GM04503 (cell line): ENCODE measurements around the gene TRH.
"Not testable (repeated sequence)": the region's sequence is repeated elsewhere in the genome, so short reads cannot be mapped to it uniquely, and the experiment has no call there.

ENCODE experiments used
- DNase-seq: peaks from one replicate; pipeline ENCODE4 v3.0.0-alpha.2; 2012; ENCODE audit warnings: low read depth

Gene TRH

GRCh38 chr3:130012108-130012507 is 37.6 kb downstream of the TRH start:
- DNase-seq, result peak; percentile 7

GRCh38 chr3:130013246-130013645 is 38.7 kb downstream of the TRH start:
- not testable (repeated sequence) for DNase-seq

GRCh38 chr3:130014526-130014925 is 40.0 kb downstream of the TRH start:
- DNase-seq, result peak; percentile 61

- not testable (repeated sequence) for DNase-seq
Measured at GRCh38 chr3:130017661-130018060, 43.1 kb downstream of the TRH start.

- DNase-seq, result not testable (repeated sequence)
Measured at GRCh38 chr3:130026146-130026829, 51.8 kb downstream of the TRH start.

GRCh38 chr3:130027437-130027836 is 52.9 kb downstream of the TRH start:
- DNase-seq, result not testable (repeated sequence)
